ENCODE data around the gene C9.
"Not testable (repeated sequence)": the region's sequence is repeated elsewhere in the genome, so short reads cannot be mapped to it uniquely, and the experiment has no call there.

The C9 gene

GRCh38 chr5:39371367-39371635, 7.0 kb upstream of the C9 start:
- no peak for DNase-seq

GRCh38 chr5:39370555-39371366, 6.5 kb upstream of the C9 start:
- DNase-seq: no peak

DNA sequence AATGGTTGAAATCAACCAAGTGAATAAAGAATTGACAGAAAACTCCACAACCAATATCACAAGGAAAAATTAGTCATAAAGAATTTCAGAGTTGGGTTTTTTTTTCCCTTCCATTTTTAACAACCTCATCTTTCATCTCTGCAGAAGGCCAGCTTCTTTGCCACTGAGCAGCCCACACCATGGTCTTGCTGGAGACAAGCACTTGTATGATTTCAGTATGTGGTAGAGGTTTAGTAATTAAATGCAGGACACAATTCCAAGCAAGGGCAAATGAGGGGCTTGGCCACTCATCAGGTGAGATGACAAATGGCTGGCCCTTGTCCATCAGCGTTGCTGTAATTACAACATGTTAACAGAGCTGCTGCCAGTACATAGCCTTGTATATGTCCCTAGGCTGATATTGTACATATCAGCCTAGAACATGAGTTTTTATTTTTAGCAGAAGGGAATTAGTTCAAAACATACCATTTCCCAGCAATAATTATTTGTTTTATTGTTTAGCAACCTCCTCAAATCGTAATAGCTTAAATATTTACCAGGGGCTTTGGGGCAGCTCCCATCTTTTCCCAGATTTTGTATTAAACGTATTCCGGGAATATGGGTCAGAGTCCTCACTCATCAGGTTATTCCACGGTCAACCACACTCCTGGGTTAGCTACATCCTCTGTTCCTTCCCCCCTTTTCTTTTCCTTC, 5.0 kb upstream of the C9 start:
- DNase-seq: no peak

- no peak for DNase-seq
These were observed 3.8 kb upstream of the C9 start for GRCh38 chr5:39368116-39368515.

GRCh38 chr5:39367711-39368110, 3.4 kb upstream of the C9 start:
- no peak for DNase-seq

- no peak for DNase-seq
These were observed 1.1 kb downstream of the C9 start for GRCh38 chr5:39363217-39363616.

GRCh38 chr5:39362646-39363045, 1.6 kb downstream of the C9 start:
- DNase-seq: no peak

DNA sequence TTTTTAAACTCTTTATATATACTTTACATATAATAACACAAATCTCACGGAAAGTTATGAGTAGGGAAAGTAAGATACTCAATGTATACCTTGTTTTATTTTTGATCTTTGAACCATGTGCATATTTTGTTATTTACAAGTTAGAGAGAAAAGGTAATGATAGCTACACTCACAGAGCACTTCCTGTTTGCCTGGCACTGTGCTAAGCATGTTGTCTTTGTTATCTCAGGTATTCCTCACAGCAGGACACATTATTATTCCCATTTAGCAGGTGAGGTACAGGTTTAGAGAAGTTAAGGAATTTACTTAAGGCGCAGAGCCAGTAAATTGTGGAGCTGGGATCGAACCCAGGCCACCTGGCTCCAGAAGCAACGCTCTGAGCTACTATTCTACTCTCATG, 3.0 kb downstream of the C9 start:
- DNase-seq: no peak

- DNase-seq: no peak
These were observed 3.7 kb downstream of the C9 start for GRCh38 chr5:39360471-39361111.

DNA sequence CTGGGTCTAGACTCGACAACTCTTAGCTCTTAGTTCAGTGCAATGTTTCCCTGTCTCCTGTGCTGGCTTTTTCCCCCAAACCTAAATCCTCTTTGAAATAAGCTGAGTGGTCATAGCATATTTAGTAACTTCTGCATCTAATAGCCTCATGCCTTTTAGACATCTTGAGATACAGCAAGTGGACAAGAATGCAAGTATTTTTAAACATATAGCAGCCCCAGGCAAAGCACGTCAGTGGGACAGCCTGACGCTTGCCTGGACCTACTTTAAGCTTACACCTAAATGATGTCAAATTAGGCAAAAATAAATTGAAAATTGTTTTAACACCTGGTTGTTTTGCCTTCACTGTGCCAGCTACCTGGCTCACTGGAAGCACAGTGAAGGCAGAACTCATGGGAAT, 8.0 kb downstream of the C9 start:
- no peak for DNase-seq

DNA sequence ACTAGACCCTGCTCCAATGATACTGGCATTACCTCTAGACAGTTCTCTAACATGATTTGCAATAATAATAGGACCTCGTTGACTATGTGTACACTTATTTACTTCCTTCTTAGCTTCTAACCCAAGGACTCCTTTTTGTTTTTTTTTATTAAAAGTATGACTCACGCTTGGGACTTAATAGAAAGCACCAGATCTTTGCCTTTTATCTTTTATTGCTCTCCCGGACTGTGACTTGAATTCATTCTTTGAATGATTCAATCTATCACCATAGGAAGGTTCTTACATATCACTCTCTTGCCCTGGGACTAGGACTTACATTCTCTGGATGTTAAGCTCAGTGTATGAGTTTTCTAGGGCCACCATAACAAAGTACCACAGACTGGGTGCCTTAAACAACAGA, 9.0 kb downstream of the C9 start:
- DNase-seq: no peak

DNA sequence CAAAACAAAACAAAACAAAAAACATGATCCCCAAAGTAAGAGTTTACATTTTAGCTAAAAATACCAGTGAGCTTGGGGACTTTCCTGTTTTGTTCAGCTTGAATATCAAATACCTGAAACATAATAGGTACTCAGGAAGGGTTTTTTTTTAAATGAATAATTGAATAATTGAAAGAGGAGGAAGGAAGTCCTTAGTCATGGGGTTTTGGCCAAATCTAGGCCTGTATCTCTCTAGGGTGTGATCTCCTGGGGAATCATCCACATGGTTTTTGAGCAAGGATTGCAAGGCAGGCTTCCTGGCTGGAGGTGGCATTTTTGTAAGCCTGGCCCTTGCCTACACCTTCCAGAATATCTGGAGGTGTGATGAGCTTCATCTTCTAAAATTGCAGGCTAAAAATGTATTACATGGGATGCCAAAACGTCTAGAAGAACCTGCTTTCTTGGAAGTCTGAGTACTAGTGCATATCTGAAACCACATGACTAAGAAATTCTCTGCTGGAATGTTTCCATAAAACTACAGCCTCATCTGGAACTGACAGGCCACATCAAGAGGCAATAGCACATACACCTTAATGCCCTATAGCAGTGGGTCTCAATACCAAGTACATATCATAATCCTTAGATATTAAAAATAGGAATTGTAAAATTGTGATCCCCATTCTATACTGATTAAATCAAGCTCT, 10.4 kb downstream of the C9 start:
- no peak for DNase-seq

GRCh38 chr5:39352951-39353350, 11.3 kb downstream of the C9 start:
- no peak for DNase-seq

DNA sequence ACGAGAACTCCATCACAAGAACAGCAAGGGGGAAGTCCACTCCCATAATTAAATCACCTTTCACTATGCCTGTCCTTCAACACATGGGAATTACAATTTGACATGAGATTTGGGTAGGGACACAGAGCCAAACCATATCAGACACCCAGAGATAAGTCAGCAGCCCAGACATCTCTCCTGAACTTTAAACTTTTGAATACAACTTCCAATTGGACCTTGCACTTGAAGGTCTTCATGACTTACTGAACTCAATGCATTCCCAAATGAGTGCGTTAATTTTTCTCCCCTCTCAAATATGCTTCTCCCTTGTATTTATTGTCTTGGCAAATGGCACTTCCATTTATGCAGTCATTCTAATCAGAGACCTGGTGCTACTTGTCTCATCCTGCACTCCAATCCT, 12.1 kb downstream of the C9 start:
- DNase-seq: no peak

DNA sequence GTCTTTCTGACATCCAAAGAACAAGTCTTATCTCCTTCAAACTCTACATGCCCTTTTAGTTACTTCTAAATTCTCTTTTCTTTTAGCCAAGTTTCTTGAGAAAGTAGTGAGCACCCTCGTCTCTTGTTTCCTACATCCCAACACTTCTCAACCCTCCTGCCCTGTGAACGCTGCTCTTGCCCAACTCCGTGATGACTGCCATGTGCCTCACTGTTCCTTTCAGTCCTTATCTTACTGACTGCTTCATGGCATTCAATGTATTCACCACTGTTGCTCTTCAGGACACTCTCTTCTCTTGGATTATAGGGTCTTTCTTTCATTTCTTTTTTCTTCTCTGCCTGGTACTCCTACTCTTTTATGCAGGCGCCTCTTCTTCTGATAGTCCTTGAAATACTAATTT, 14.8 kb downstream of the C9 start:
- DNase-seq: no peak

- DNase-seq: no peak
These were observed 21.8 kb downstream of the C9 start for GRCh38 chr5:39342460-39342859.

GRCh38 chr5:39341896-39342295, 22.4 kb downstream of the C9 start:
- DNase-seq: no peak

- no peak for DNase-seq
These were observed 23.8 kb downstream of the C9 start for GRCh38 chr5:39340506-39340905.

- no peak for DNase-seq
These were observed 26.9 kb downstream of the C9 start for GRCh38 chr5:39337252-39337915.

DNA sequence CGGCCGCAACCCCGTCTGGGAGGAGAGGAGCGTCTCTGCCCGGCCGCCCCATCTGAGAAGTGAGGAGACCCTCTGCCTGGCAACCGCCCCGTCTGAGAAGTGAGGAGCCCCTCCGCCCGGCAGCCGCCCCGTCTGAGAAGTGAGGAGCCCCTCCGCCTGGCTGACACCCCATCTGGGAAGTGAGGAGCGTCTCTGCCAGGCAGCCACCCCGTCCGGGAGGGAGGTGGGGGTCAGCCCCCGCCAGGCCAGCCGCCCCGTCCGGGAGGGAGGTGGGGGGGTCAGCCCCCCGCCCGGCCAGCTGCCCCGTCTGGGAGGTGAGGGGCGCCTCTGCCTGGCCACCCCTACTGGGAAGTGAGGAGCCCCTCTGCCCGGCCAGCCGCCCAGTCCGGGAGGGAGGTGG, 30.0 kb downstream of the C9 start:
- DNase-seq: not testable (repeated sequence)

GRCh38 chr5:39333104-39333503, 31.2 kb downstream of the C9 start:
- no peak for DNase-seq

DNA sequence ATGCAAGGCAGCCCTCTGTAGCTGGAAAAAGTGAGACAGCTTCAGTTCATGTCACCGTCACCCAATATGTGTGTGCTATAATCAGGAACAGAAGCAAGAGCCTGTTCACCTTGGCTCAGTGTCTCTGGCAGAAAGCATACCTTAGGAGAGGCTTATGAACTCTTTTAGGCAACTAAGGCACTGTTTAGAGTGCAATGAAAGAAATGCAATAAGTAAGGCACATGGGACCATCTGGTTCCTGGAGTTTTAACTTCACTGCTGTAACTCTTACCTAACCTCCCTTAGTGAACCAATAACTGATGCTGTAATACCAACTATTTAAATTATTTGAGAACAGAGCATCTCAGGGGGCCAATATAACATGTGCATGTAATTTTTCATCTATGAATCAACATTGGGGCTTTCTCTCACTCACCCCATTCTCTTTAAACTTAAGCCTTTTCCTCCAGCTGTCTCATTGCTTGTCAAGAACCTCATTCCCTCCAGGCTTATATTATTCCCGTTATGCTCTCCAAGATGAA, 32.4 kb downstream of the C9 start:
- no peak for DNase-seq

- no peak for DNase-seq
These were observed 35.6 kb downstream of the C9 start for GRCh38 chr5:39328731-39329130.

All from right kidney (tissue), 1 donor.